ENCODE results near the gene NKX1-1.

GRCh38 chr4:1366371-1367229 lies 39.6 kb downstream of the NKX1-1 start:
- TF ChIP-seq, protein P1, sequence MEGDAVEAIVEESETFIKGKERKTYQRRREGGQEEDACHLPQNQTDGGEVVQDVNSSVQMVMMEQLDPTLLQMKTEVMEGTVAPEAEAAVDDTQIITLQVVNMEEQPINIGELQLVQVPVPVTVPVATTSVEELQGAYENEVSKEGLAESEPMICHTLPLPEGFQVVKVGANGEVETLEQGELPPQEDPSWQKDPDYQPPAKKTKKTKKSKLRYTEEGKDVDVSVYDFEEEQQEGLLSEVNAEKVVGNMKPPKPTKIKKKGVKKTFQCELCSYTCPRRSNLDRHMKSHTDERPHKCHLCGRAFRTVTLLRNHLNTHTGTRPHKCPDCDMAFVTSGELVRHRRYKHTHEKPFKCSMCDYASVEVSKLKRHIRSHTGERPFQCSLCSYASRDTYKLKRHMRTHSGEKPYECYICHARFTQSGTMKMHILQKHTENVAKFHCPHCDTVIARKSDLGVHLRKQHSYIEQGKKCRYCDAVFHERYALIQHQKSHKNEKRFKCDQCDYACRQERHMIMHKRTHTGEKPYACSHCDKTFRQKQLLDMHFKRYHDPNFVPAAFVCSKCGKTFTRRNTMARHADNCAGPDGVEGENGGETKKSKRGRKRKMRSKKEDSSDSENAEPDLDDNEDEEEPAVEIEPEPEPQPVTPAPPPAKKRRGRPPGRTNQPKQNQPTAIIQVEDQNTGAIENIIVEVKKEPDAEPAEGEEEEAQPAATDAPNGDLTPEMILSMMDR (IDR thresholded peaks at IDR 0.05; ENCODE audit: low read depth, low read length), result no peak
- TF ChIP-seq EZH2phosphoT487 (IDR thresholded peaks at IDR 0.05; ENCODE audit: low read depth), result no peak
